Parathyroid adenoma (tissue), 2 donors: ENCODE data around the gene EXOC1.
"Not testable (repeated sequence)": the region's sequence is repeated elsewhere in the genome, so short reads cannot be mapped to it uniquely, and the experiment has no call there.

ENCODE experiments used
- H2AFZ ChIP-seq: fragments of 300-600 bp; sonication (generic); one replicate; pipeline ENCODE4 v1.7.0; 2017; ENCODE audit warnings: antibody characterized with exemption, mild to moderate bottlenecking
- H3K27ac ChIP-seq: fragments of 300-600 bp; sonication (generic); one replicate; pipeline ENCODE4 v1.7.0; 2017
- H3K27me3 ChIP-seq: fragments of 300-600 bp; sonication (generic); one replicate; pipeline ENCODE4 v1.7.0; 2017; ENCODE audit warnings: low read length; ENCODE audit not compliant: control insufficient read depth, insufficient read depth
- H3K36me3 ChIP-seq: fragments of 300-600 bp; sonication (generic); one replicate; pipeline ENCODE4 v1.7.0; 2017; ENCODE audit warnings: low read length; ENCODE audit not compliant: control insufficient read depth, insufficient read depth
- H3K4me1 ChIP-seq: fragments of 300-600 bp; sonication (generic); one replicate; pipeline ENCODE4 v1.7.0; 2017; ENCODE audit warnings: control low read depth
- H3K4me2 ChIP-seq: fragments of 300-600 bp; sonication (generic); one replicate; pipeline ENCODE4 v1.7.0; 2017; ENCODE audit warnings: low read length
- H3K4me3 ChIP-seq: fragments of 300-600 bp; sonication (generic); one replicate; pipeline ENCODE4 v1.7.0; 2017; ENCODE audit warnings: low read depth, low read length
- H3K79me2 ChIP-seq: fragments of 300-600 bp; sonication (generic); one replicate; pipeline ENCODE4 v1.7.0; 2017; ENCODE audit warnings: control low read depth
- H3K9ac ChIP-seq: fragments of 300-600 bp; sonication (generic); one replicate; pipeline ENCODE4 v1.7.0; 2017; ENCODE audit warnings: mild to moderate bottlenecking
- H3K9me3 ChIP-seq: fragments of 300-600 bp; sonication (generic); one replicate; pipeline ENCODE4 v1.7.0; 2017; ENCODE audit warnings: low read length; ENCODE audit not compliant: control insufficient read depth
- CTCF ChIP-seq: fragments of 300-600 bp; sonication (generic); IDR thresholded peaks from one replicate; pipeline ENCODE4 v1.7.0; 2017; ENCODE audit warnings: antibody characterized with exemption, mild to moderate bottlenecking
- donor health status: primary hyperparathyroidism.

The EXOC1 gene

GRCh38 chr4:55838356-55838755 is 15.1 kb upstream of the EXOC1 start:
- Histone ChIP-seq H2AFZ (no peak overlapping the region), H3K9ac (no peak overlapping the region), H3K4me2 (no peak overlapping the region), H3K79me2 (no peaks in the 10 kb centered on the region), H3K27me3 (no peaks in the 10 kb centered on the region), H3K36me3 (no peaks in the 10 kb centered on the region), H3K4me3 (no peak overlapping the region), H3K27ac (no peak overlapping the region), H3K9me3 (no peaks in the 10 kb centered on the region), H3K4me1 (no peaks in the 10 kb centered on the region)
- no peak for TF ChIP-seq CTCF

- Histone ChIP-seq H3K4me1 (no peaks in the 10 kb centered on the region), H3K79me2 (no peaks in the 10 kb centered on the region), H2AFZ (no peak overlapping the region), H3K4me3 (no peak overlapping the region), H3K27me3 (no peaks in the 10 kb centered on the region), H3K9me3 (no peaks in the 10 kb centered on the region), H3K4me2 (no peak overlapping the region), H3K9ac (no peak overlapping the region), H3K36me3 (no peaks in the 10 kb centered on the region), H3K27ac (no peak overlapping the region)
- TF ChIP-seq CTCF: no peak
Measured at GRCh38 chr4:55838952-55839351, 14.5 kb upstream of the EXOC1 start.

- no peak overlapping the region for H3K9ac ChIP-seq
- H2AFZ ChIP-seq: no peak overlapping the region
- no peak overlapping the region for H3K4me2 ChIP-seq
- no peak overlapping the region for H3K27ac ChIP-seq
- no peaks in the 10 kb centered on the region for H3K79me2 ChIP-seq
- H3K27me3 ChIP-seq: no peaks in the 10 kb centered on the region
- no peak for TF ChIP-seq CTCF
- H3K4me3 ChIP-seq: no peak overlapping the region
- no peaks in the 10 kb centered on the region for H3K9me3 ChIP-seq
- H3K4me1 ChIP-seq: no peaks in the 10 kb centered on the region
- H3K36me3 ChIP-seq: no peaks in the 10 kb centered on the region
Measured at GRCh38 chr4:55840956-55841355, 12.5 kb upstream of the EXOC1 start.

GRCh38 chr4:55841373-55842239 is 11.8 kb upstream of the EXOC1 start:
- not testable (repeated sequence) for H3K27me3 ChIP-seq, H2AFZ ChIP-seq, H3K4me1 ChIP-seq, H3K9me3 ChIP-seq, H3K36me3 ChIP-seq, H3K4me3 ChIP-seq, H3K27ac ChIP-seq, H3K79me2 ChIP-seq, H3K9ac ChIP-seq, H3K4me2 ChIP-seq

GRCh38 chr4:55842312-55842711 is 11.1 kb upstream of the EXOC1 start:
- not testable (repeated sequence) for H3K79me2 ChIP-seq

GRCh38 chr4:55849724-55850123 is 3.7 kb upstream of the EXOC1 start:
- TF ChIP-seq CTCF: no peak
- Histone ChIP-seq H2AFZ (no peak overlapping the region), H3K9me3 (no peaks in the 10 kb centered on the region), H3K36me3 (no peaks in the 10 kb centered on the region), H3K9ac (no peak overlapping the region), H3K4me2 (no peak overlapping the region), H3K27me3 (no peaks in the 10 kb centered on the region), H3K79me2 (no peaks in the 10 kb centered on the region), H3K27ac (no peak overlapping the region), H3K4me1 (peaks cover 3% of the 10 kb centered on the region), H3K4me3 (no peak overlapping the region)

More at GRCh38 chr4:55842312-55842711, 11.1 kb upstream of the EXOC1 start:
- not testable (repeated sequence) for H3K9me3 ChIP-seq, H3K27ac ChIP-seq, H3K4me3 ChIP-seq, H2AFZ ChIP-seq, H3K4me2 ChIP-seq, H3K27me3 ChIP-seq, H3K36me3 ChIP-seq, H3K9ac ChIP-seq, H3K4me1 ChIP-seq
